Calu3 (cell line): ENCODE results near the gene GARIN5A. TPM values are rescaled to one million over a fixed set of nuclear protein-coding genes. Genes with fewer than 3 reads are reported as not detected.

Experiments used
- Bru-seq: library from RNA; stranded (reverse); fragments of 400-500 nt; gene quantifications from one replicate; lab custom pipeline; 2021; lab: Mats Ljungman, UMichigan
- BruChase-seq, 2 experiments: library from RNA; stranded (reverse); fragments of 400-500 nt; gene quantifications; one replicate each; lab custom pipeline; 2021; lab: Mats Ljungman, UMichigan
- BruUV-seq: library from RNA; stranded (reverse); fragments of 400-500 nt; replicated peaks from 2 replicates; lab custom pipeline; 2021; lab: Mats Ljungman, UMichigan
- CTCF ChIA-PET: fragments of 300-600 bp; sonication (Branson Sonifier 250); formaldehyde crosslinking; loops from one replicate; lab custom pipeline; 2022; ENCODE audit warnings: antibody characterized with exemption; lab: Charles Lee
- DNase-seq: peaks from one replicate; pipeline ENCODE4 v3.0.0; 2022
- H3K27ac Mint-ChIP-seq: one replicate; pipeline ENCODE4 v1.8.0; 2022; ENCODE audit warnings: mixed read lengths; ENCODE audit not compliant: unreplicated experiment
- H3K27me3 Mint-ChIP-seq: one replicate; pipeline ENCODE4 v1.8.0; 2022; ENCODE audit warnings: mixed read lengths; ENCODE audit not compliant: unreplicated experiment
- H3K36me3 Mint-ChIP-seq: one replicate; pipeline ENCODE4 v1.8.0; 2022; ENCODE audit warnings: mild to moderate bottlenecking, moderate library complexity, mixed read lengths; ENCODE audit not compliant: insufficient read depth, unreplicated experiment
- H3K4me1 Mint-ChIP-seq: one replicate; pipeline ENCODE4 v1.8.0; 2022; ENCODE audit warnings: mild to moderate bottlenecking, low read depth, mixed read lengths; ENCODE audit not compliant: unreplicated experiment
- H3K4me3 Mint-ChIP-seq: one replicate; pipeline ENCODE4 v1.8.0; 2022; ENCODE audit warnings: mild to moderate bottlenecking, low read depth, moderate library complexity, mixed read lengths; ENCODE audit not compliant: unreplicated experiment
- H3K9me3 Mint-ChIP-seq: one replicate; pipeline ENCODE4 v1.8.0; 2022; ENCODE audit warnings: low read depth, mixed read lengths; ENCODE audit not compliant: unreplicated experiment
- intact Hi-C: fragments of 100-400 bp; cut with micrococcal nuclease; formaldehyde crosslinking; loops from one replicate; pipeline ENCODE4 v1.10.0; 2022; ENCODE audit not compliant: unreplicated experiment
- long read RNA-seq: library from polyadenylated mRNA; stranded (forward); transcript quantifications from one replicate; pipeline ENCODE4 v2.0.0, GENCODE V29; 2022
- total RNA-seq: library from RNA; stranded (reverse); gene quantifications from 2 replicates; pipeline ENCODE4 v1.2.3, GENCODE V29; 2022
- TF ChIP-seq, protein P1 (sequence below): fragments of 200-600 bp; IDR thresholded peaks from one replicate; pipeline ENCODE4 v1.8.0; 2022; ENCODE audit warnings: antibody characterized with exemption; ENCODE audit not compliant: unreplicated experiment

Gene GARIN5A
- total RNA-seq (6.0 and 7.8 TPM in 2 replicates), Bru-seq, nascent RNA (percentile 36 among the genes with signal in this experiment), BruChase-seq, experiment 1, labeled RNA remaining after a 6-hour chase (percentile 42 among the genes with signal in this experiment), BruChase-seq, experiment 2, labeled RNA remaining after a 2-hour chase (percentile 44 among the genes with signal in this experiment)
- long read RNA-seq, transcript FAM71E1-204 (5 exons, 1,281 nt), result major isoform, 7 of 13 reads
- long read RNA-seq, partial matches to known transcripts, result 1 of 13 reads
- long read RNA-seq, other reads (novel, unspliced or antisense), result 1 of 13 reads

DNA sequence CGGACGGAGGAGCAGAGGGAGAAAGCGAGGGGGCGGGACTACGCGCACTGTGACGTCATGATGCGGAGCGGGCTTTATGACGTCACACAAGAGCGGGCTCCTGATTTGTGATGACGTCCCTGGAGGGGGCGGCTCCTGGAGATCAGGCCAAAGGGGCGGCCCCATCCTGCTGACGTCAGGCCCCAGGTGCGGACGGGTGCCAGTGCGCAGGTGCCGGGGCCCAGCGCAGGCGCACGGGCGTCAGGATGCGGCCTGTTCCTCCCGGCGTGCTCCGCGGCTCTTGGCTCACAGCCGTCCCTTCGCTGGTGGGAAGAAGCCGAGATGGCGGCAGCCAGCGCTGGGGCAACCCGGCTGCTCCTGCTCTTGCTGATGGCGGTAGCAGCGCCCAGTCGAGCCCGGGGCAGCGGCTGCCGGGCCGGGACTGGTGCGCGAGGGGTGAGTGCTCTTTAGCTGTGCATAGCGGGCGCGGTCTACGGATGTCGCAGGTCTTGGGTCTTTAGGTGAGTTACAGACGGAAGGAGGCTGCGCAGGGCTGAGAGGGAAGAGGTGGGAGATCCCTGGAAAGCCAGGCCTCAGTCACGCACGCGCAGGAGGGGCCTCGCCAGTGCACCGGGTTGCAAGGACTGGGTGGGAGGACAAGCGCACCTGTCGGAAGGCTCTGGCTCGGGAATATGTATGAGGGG lies at the start of gene GARIN5A, which contains the start of gene EMC10:
GARIN5A (minus strand) TSS at position 625 of the 683 bp plus-strand sequence; CDS start at position 165, 460 bp downstream.
EMC10 (plus strand) TSS at position 284 of the 683 bp plus-strand sequence; CDS start at position 322, 38 bp downstream.
- peak within 1 kb of the TSS; percentile 100 for H3K4me3 Mint-ChIP-seq
- H3K27ac Mint-ChIP-seq, result peak within 1 kb of the TSS; percentile 85
- H3K27me3 Mint-ChIP-seq, result peaks cover 18% of the 10 kb centered on the region
- intact Hi-C loops, result no loop called here
- H3K4me1 Mint-ChIP-seq, result peaks cover 10% of the 10 kb centered on the region
- TF ChIP-seq, protein P1, sequence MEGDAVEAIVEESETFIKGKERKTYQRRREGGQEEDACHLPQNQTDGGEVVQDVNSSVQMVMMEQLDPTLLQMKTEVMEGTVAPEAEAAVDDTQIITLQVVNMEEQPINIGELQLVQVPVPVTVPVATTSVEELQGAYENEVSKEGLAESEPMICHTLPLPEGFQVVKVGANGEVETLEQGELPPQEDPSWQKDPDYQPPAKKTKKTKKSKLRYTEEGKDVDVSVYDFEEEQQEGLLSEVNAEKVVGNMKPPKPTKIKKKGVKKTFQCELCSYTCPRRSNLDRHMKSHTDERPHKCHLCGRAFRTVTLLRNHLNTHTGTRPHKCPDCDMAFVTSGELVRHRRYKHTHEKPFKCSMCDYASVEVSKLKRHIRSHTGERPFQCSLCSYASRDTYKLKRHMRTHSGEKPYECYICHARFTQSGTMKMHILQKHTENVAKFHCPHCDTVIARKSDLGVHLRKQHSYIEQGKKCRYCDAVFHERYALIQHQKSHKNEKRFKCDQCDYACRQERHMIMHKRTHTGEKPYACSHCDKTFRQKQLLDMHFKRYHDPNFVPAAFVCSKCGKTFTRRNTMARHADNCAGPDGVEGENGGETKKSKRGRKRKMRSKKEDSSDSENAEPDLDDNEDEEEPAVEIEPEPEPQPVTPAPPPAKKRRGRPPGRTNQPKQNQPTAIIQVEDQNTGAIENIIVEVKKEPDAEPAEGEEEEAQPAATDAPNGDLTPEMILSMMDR, result no peak
- peak; percentile 99 for DNase-seq
- peaks cover 52% of the 10 kb centered on the region for H3K36me3 Mint-ChIP-seq
- no TSS peak for BruUV-seq
- H3K9me3 Mint-ChIP-seq, result no peaks in the 10 kb centered on the region
- CTCF ChIA-PET, result no interaction called here

DNA sequence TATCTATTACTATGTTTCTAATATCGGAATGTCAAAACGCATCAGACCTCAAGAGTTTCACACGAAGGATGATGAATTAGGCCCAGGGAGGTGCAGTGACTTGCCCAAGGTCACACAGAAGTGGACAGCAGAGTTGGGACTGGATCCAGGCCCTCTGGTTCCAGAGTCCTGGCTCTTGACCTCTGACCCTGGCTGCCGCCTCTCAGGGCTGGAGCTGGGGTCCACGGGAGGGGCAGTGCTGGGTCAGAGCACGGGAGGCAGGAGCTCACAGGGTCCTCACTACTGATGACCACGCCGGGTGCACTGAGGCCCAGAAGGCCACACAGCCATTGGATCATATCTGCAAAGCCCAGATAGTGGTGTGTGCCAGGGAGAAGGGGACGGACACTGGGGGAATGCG lies 46.2 kb upstream of the GARIN5A start:
- intact Hi-C loops, result no loop called here
- TF ChIP-seq, protein P1, result no peak
- no peak for DNase-seq
- peaks cover 26% of the 10 kb centered on the region for H3K27me3 Mint-ChIP-seq
- BruUV-seq, result no TSS peak
- H3K4me3 Mint-ChIP-seq, result no peak overlapping the region
- H3K9me3 Mint-ChIP-seq, result no peaks in the 10 kb centered on the region
- H3K36me3 Mint-ChIP-seq, result no peaks in the 10 kb centered on the region
- H3K4me1 Mint-ChIP-seq, result no peaks in the 10 kb centered on the region
- no peak overlapping the region for H3K27ac Mint-ChIP-seq
- CTCF ChIA-PET, result interaction anchor here (0.6 to 1.7 kb wide), 2 partner anchors 15 to 18 kb away, joined by 3 to 4 read pairs; no protein-coding TSS in a partner anchor

DNA sequence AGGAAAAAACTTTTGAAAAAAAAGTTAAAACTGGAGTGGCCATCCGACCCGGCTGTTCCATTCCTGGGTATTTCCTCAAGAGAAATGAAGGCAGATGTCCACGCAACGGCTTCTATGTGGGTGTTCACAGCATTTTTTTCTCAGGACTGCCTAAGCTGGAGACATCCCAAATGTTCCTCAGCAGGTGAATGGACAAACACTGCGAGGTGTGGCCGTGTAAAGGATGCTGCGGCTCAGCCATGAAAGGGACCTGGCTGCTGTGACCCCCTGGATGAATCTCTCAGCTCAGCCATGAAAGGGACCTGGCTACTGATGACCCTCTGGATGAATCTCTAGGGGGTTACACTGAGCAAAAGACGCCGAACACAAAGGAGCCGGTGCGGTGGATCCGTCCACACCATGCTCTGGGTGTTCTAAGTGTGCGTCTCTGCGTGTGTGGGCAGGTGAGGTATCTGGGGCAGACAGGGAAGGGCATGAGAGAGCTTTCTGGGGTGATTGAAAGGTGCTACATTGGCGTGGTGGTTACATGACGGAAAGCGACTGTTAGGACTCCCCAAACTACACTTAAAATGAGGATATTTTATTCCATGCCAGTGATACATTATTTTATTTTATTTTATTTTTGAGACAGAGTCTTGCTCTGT lies 44.3 kb upstream of the GARIN5A start:
- CTCF ChIA-PET, result interaction anchor here (0.6 to 1.7 kb wide), 2 partner anchors 17 to 493 kb away, joined by 3 read pairs; no protein-coding TSS in a partner anchor
- BruUV-seq, result no TSS peak
- no peak for DNase-seq
- intact Hi-C loops, result no loop called here
- Mint-ChIP-seq H3K27ac (no peak overlapping the region), H3K9me3 (no peaks in the 10 kb centered on the region), H3K4me1 (no peaks in the 10 kb centered on the region), H3K4me3 (no peak overlapping the region), H3K36me3 (peaks cover 2% of the 10 kb centered on the region), H3K27me3 (peaks cover 15% of the 10 kb centered on the region)
- TF ChIP-seq, protein P1, result no peak

DNA sequence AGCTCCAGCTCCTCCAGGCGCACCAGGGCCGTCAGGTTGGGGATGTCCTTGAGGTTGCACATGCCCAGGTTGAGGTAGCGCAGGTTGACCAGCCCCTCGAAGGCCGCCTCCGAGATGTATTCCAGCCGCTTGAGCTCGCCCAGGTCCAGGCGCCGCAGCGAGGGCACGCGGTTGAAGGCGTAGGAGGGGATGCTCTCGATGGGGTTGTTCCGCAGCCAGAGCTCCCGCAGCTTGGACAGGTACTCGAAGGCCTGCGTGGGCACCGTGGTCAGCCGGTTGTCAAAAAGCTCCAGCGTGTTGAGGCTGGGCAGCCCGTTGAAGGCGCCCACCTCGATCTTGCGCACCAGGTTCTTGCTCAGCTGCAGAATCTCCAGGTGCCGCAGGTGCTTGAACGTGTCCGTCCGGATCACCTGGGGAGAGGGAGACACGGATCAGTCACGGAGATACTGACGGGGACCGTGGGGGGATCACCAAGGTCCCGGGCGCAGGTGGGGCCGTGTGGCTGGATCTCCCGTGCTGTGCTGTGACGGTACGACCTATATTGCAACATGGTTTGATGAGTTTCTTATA lies 42.4 kb upstream of the GARIN5A start:
- Mint-ChIP-seq H3K9me3 (no peaks in the 10 kb centered on the region), H3K4me3 (no peak overlapping the region), H3K27ac (no peak overlapping the region), H3K27me3 (peaks cover 27% of the 10 kb centered on the region), H3K36me3 (peaks cover 12% of the 10 kb centered on the region), H3K4me1 (no peaks in the 10 kb centered on the region)
- no peak for DNase-seq
- CTCF ChIA-PET, result interaction anchor here (1.4 kb wide), 1 partner anchor 19 kb away, joined by 4 read pairs; no protein-coding TSS in a partner anchor
- TF ChIP-seq, protein P1, result no peak
- BruUV-seq, result no TSS peak
- intact Hi-C loops, result no loop called here
